Aorta (tissue), 5 donors: ENCODE results near the gene AQP12B. TPM values are rescaled to one million over a fixed set of nuclear protein-coding genes. Genes with fewer than 3 reads are reported as not detected.
A peak's percentile ranks its signal among the peaks of the same experiment; 100 is the strongest.

Experiments used
- ATAC-seq: fragments of 200-7000 bp; cut with Tn5 transposase; one replicate; pipeline ENCODE4 v1.9.1; 2022; ENCODE audit warnings: moderate library complexity; ENCODE audit not compliant: low FRiP score
- DNase-seq, 2 donors: peaks; one replicate each; pipeline ENCODE4 v3.0.0-alpha.2; 2020
- H3K27ac ChIP-seq, 2 donors: one replicate each; pipeline ENCODE4 v1.5.1; 2013; ENCODE audit warnings: low read length in 2 of 2, mild to moderate bottlenecking in 2 of 2, moderate library complexity in 2 of 2, control low read depth in 1 of 2, inconsistent platforms in 1 of 2, low read depth in 1 of 2
- H3K27me3 ChIP-seq, 2 donors: one replicate each; pipeline ENCODE4 v1.6.1; 2013; ENCODE audit warnings: control low read depth in 1 of 2, low read length in 1 of 2, mild to moderate bottlenecking in 1 of 2, moderate library complexity in 1 of 2; ENCODE audit not compliant: insufficient read depth in 2 of 2, control insufficient read depth in 1 of 2
- H3K36me3 ChIP-seq, 2 donors: one replicate each; pipeline ENCODE4 v1.6.1; 2013; ENCODE audit warnings: control low read depth in 1 of 2, low read length in 1 of 2, mild to moderate bottlenecking in 1 of 2; ENCODE audit not compliant: insufficient read depth in 2 of 2, control insufficient read depth in 1 of 2
- H3K4me1 ChIP-seq, 2 donors: one replicate each; pipeline ENCODE4 v1.6.1; 2013; ENCODE audit warnings: low read length in 2 of 2, control low read depth in 1 of 2, mild to moderate bottlenecking in 1 of 2, moderate library complexity in 1 of 2; ENCODE audit not compliant: insufficient read depth in 2 of 2, control insufficient read depth in 1 of 2
- H3K4me3 ChIP-seq, 2 donors: one replicate each; pipeline ENCODE4 v1.5.1; 2013; ENCODE audit warnings: low read length in 2 of 2, control low read depth in 1 of 2, mild to moderate bottlenecking in 1 of 2
- H3K9me3 ChIP-seq: one replicate; pipeline ENCODE4 v1.6.1; 2013; ENCODE audit warnings: mild to moderate bottlenecking, low read length; ENCODE audit not compliant: control insufficient read depth
- WGBS, 2 donors: extraction: QIAGEN DNeasy Blood & Tissue Kit; methylation state at CpG; one replicate each; pipeline ENCODE4 v1.1.7; 2013; 5-methylcytosine and 5-hydroxymethylcytosine counted together
- intact Hi-C, 2 donors: fragments of 100-400 bp; cut with DNase I; formaldehyde crosslinking; loops; one replicate each; pipeline versions ENCODE4 v1.14.2 to v1.15.0; 2022
- polyA plus RNA-seq, 2 donors: library from polyadenylated mRNA; stranded (reverse); fragments of 200-250 nt; gene quantifications; one replicate each; pipeline ENCODE4 v1.2.3, GENCODE V29; 2013
- total RNA-seq, 2 donors: library from RNA; stranded (reverse); fragmentation: NEBNext Ultra II Directional; extraction: Animal tissue kit (Norgen Biotek cat#: 25700); gene quantifications; one replicate each; pipeline ENCODE4 v1.2.1, GENCODE V29; 2021
- donor health status: healthy with polysubstance abuse.
- donor health status: Bipolar disorder and iron deficiency.
- donor health status: DM: no; HTN: no; CAD: no.
- donor health status: DM: no; HTN: no; CAD: no.
- donor health status: DM: yes; HTN: yes; CAD: no.

AQP12B gene
- total and polyA plus RNA-seq, 4 donors: 0.38 TPM; not detected in 3

DNA sequence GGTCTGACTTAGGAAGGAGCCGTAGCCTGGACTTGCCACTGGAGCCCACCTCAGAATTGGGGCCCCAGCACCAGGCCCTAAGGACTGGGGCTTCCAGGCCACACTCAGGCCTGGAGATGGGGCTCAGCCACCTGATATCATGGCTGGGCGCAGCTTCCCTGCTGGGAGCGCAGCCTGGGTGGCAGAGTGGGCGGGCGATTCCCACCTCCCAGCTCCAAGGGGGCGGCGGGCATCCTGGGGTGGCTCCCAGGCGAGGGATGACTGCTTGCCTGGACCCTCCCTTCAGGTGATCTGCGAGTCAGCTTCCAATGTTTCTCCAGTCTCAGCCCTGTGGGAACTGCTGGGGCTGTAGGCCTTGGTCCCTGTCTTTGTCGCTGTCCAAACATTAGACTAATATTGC, 37.3 kb downstream of the AQP12B start:
- WGBS, 2 donors: 89 to 94% methylated on average over 10 of the region's 10 CpGs
- no peaks in the 10 kb centered on the region for H3K9me3 ChIP-seq
- peak in 1 of 2 donors; percentile 51 for DNase-seq
- H3K4me1 ChIP-seq: no peaks in the 10 kb centered on the region
- no peaks in the 10 kb centered on the region for H3K36me3 ChIP-seq
- intact Hi-C loops: no loop called here
- H3K27me3 ChIP-seq: no peaks in the 10 kb centered on the region
- H3K27ac ChIP-seq: no peak overlapping the region
- H3K4me3 ChIP-seq: no peak overlapping the region
- ATAC-seq: no peak

- Histone ChIP-seq H3K36me3 (no peaks in the 10 kb centered on the region), H3K27ac (no peak overlapping the region), H3K4me1 (no peaks in the 10 kb centered on the region), H3K27me3 (no peaks in the 10 kb centered on the region), H3K9me3 (no peaks in the 10 kb centered on the region), H3K4me3 (no peak overlapping the region)
- ATAC-seq (no peak), DNase-seq (peak in 1 of 2 donors; percentile 53)
- intact Hi-C loops: no loop called here
- WGBS, 2 donors: 53% methylated on average over 8 of the region's 8 CpGs
These were observed 37.8 kb downstream of the AQP12B start for GRCh38 chr2:240644859-240645301.

DNA sequence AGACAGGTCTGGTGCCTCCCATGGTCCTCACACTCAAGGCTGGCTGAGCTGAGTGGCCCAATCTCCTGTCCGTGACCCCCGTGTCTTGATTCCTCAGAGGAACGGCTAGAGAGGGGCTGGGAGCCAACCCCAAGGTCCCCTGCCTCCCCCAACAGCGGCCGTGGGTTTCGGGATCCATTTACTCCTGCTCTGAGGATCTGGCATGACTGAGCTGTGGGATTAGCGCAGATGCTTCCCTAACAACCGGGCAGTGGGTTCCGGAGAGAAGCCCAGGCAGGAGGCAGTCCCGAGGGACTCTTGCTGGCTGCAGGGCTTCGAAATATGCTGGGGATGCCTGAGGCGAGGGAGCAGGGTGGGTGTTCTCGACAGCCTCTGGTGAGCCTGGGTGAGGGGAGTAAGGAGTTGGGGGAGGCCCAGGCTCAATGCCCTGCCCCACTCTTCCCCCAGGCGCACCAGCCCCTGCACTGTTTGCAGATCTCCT, 38.5 kb downstream of the AQP12B start:
- no peak for ATAC-seq
- H3K4me1 ChIP-seq: no peaks in the 10 kb centered on the region
- no peak overlapping the region for H3K27ac ChIP-seq
- intact Hi-C loops: no loop called here
- H3K36me3 ChIP-seq: no peaks in the 10 kb centered on the region
- 31 to 38% methylated on average over 14 of the region's 14 CpGs for WGBS, 2 donors
- no peak overlapping the region for H3K4me3 ChIP-seq
- H3K9me3 ChIP-seq: no peaks in the 10 kb centered on the region
- H3K27me3 ChIP-seq: no peaks in the 10 kb centered on the region
- DNase-seq: peak in 1 of 2 donors; percentile 75

DNA sequence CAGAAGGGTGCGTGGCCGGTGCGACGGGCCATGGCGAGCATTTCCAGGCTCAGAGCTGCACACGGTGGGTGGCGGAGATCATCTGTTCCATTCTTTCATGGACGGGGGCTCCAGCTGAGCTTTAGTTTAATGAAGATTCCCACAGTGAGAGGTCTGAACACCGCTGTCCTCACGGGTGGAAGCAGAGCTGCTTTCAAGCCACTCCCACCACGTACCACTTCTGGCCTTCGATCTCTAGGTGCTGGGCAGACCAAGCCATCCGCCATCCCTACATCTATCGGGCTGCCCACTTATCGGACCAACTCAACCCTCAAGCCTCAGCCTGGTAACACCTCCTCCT, 38.9 kb downstream of the AQP12B start:
- no peak overlapping the region for H3K27ac ChIP-seq
- intact Hi-C loops: no loop called here
- H3K4me1 ChIP-seq: no peaks in the 10 kb centered on the region
- H3K4me3 ChIP-seq: no peak overlapping the region
- DNase-seq: peak in 1 of 2 donors; percentile 53
- no peaks in the 10 kb centered on the region for H3K9me3 ChIP-seq
- no peak for ATAC-seq
- 79 to 84% methylated on average over 15 of the region's 15 CpGs for WGBS, 2 donors
- no peaks in the 10 kb centered on the region for H3K36me3 ChIP-seq
- no peaks in the 10 kb centered on the region for H3K27me3 ChIP-seq

DNA sequence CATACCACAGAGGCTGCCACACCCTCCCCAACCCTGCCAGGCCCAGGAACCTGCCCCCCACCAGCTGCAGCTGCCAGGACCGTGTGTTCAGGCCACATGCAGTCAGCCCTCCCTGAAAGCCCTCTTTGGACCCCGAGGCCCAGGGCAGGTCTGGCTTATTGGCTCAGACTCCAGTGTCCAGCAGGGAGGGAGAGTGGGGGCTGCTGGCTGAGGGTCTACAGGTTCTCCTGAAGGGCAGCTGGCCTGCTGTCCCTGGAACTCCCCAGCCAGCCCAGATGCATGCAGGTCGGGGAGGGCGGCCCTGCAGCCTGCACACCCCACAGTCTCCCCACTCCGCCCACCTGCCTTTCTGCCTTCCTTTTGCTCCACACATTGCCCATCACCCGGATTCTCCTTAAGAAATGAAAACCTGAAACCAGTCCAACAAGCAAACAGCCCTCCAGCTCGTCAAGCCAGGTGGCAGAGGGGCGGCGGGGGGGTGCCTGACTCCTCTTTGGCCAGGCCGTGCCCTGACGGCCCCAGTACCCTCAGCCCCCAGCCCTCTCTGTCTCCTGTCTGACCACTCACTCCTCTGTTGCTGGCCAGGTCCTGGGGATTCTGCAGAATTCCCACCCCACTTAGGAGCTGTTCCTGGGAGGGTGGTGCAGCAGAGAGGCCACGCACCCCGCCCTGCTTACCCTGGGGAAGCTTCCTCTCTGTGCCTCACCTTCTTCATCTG, 39.4 kb downstream of the AQP12B start:
- DNase-seq (peak; percentile 45 to 60), ATAC-seq (no peak)
- intact Hi-C loops: no loop called here
- H3K27me3 ChIP-seq: no peaks in the 10 kb centered on the region
- no peak overlapping the region for H3K27ac ChIP-seq
- H3K9me3 ChIP-seq: no peaks in the 10 kb centered on the region
- 66 to 67% methylated on average over 10 to 13 of the region's 13 CpGs for WGBS, 2 donors
- no peaks in the 10 kb centered on the region for H3K4me1 ChIP-seq
- no peaks in the 10 kb centered on the region for H3K36me3 ChIP-seq
- no peak overlapping the region for H3K4me3 ChIP-seq

DNA sequence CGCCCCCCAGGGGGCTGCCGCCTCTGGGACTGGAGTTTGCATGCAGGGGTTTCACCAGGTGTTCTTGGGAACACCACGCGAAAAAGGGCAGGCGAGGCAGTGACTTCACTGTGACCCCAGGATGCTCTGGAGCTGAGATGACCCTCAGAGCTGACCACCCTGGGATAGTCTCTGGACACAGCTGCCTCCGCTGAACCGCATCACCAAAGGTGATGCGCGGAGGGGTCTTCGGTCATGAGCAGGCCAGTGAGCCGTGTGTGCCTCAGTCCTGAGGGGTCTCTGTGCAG, 39.9 kb downstream of the AQP12B start:
- ATAC-seq: no peak
- Histone ChIP-seq H3K4me3 (no peak overlapping the region), H3K27me3 (no peaks in the 10 kb centered on the region), H3K27ac (no peak overlapping the region), H3K4me1 (no peaks in the 10 kb centered on the region), H3K36me3 (no peaks in the 10 kb centered on the region), H3K9me3 (no peaks in the 10 kb centered on the region)
- peak in 1 of 2 donors; percentile 66 for DNase-seq
- WGBS, 2 donors: 72 to 83% methylated on average over 10 to 11 of the region's 11 CpGs
- intact Hi-C loops: no loop called here

DNA sequence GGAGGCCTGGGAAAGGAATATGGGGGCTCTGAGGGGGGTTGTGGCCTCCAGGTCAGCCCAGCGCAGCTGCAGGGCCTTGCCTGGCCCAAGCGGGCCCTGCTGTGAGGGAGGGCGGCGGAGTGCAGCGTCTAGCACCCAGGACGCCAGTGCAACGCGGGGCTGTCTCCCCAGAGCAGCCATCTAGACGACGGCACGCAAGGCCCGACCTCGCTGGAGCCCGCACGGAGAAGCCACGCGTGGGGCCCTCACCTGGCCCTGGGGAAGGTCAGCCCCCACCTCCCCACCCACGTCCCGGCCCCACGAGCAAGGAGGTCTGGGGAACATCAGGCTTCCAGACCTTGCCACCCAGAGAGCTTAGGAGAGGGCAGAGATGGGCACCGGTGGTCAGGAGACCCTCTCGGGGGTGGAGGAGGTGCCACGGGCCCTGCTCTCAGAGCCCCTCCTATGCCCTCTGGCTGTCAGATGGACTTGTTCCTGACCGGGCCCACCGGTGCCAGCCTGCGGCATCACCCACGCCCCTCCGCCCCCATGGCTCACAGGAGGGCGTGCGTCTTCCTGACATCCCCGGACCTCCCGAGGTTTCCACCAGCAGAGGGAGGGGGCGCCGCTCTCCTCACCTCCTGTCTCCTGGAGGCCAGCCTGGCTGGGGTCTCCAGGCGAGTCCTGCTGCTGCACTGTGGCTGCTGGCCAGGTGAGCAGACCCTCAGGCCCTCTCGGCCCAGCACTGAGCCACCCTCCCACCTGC, 40.5 kb downstream of the AQP12B start:
- DNase-seq (peak; percentile 40 to 63), ATAC-seq (no peak)
- no peaks in the 10 kb centered on the region for H3K4me1 ChIP-seq
- intact Hi-C loops: no loop called here
- H3K9me3 ChIP-seq: no peaks in the 10 kb centered on the region
- no peaks in the 10 kb centered on the region for H3K27me3 ChIP-seq
- H3K4me3 ChIP-seq: no peak overlapping the region
- 80 to 82% methylated on average over 33 to 36 of the region's 36 CpGs for WGBS, 2 donors
- H3K27ac ChIP-seq: no peak overlapping the region
- no peaks in the 10 kb centered on the region for H3K36me3 ChIP-seq

- ATAC-seq: no peak
- no peaks in the 10 kb centered on the region for H3K36me3 ChIP-seq
- WGBS, 2 donors: 14 to 15% methylated on average over 16 of the region's 16 CpGs
- H3K27me3 ChIP-seq: no peaks in the 10 kb centered on the region
- H3K9me3 ChIP-seq: no peaks in the 10 kb centered on the region
- no peak overlapping the region for H3K27ac ChIP-seq
- peak; percentile 56 to 76 for DNase-seq
- H3K4me1 ChIP-seq: no peaks in the 10 kb centered on the region
- no peak overlapping the region for H3K4me3 ChIP-seq
- intact Hi-C loops: no loop called here
These were observed 41.7 kb downstream of the AQP12B start for GRCh38 chr2:240640939-240641338.

GRCh38 chr2:240639566-240639965, 43.1 kb downstream of the AQP12B start:
- no peak for ATAC-seq
- Histone ChIP-seq H3K4me3 (no peak overlapping the region), H3K36me3 (no peaks in the 10 kb centered on the region), H3K9me3 (no peaks in the 10 kb centered on the region), H3K4me1 (no peaks in the 10 kb centered on the region), H3K27me3 (no peaks in the 10 kb centered on the region), H3K27ac (no peak overlapping the region)
- DNase-seq: no peak
- intact Hi-C loops: no loop called here
- WGBS, 2 donors: 86 to 89% methylated on average over 18 of the region's 18 CpGs
